GM12872 (cell line): Measurements from ENCODE around the gene ZBED2.

Experiments
- TF ChIP-seq, protein P1 (sequence below): IDR thresholded peaks from 3 replicates; pipeline ENCODE4 v1.5.1; 2011; ENCODE audit warnings: low read depth, mild to moderate bottlenecking, low read length, moderate library complexity; ENCODE audit not compliant: insufficient read depth

The ZBED2 gene

DNA sequence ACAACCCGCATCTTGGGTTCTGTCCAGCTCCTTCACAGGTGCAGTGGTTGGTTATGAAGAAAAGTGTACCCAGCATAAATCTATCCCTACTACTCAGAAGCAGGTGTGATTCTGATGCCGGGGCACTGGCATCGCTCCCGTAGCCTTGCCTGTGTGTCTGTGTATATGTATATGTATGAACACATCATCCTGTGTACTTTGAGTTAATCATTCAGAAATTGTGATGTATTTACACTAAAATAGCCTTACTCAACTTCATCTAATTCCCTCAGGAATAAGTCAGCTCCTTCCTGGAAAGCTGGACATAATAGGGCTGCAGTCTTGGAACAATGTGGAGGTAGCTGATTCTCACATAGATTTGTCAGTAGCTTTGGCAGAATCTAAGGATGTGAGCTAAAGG lies 6.7 kb upstream of the ZBED2 start:
- TF ChIP-seq, protein P1, sequence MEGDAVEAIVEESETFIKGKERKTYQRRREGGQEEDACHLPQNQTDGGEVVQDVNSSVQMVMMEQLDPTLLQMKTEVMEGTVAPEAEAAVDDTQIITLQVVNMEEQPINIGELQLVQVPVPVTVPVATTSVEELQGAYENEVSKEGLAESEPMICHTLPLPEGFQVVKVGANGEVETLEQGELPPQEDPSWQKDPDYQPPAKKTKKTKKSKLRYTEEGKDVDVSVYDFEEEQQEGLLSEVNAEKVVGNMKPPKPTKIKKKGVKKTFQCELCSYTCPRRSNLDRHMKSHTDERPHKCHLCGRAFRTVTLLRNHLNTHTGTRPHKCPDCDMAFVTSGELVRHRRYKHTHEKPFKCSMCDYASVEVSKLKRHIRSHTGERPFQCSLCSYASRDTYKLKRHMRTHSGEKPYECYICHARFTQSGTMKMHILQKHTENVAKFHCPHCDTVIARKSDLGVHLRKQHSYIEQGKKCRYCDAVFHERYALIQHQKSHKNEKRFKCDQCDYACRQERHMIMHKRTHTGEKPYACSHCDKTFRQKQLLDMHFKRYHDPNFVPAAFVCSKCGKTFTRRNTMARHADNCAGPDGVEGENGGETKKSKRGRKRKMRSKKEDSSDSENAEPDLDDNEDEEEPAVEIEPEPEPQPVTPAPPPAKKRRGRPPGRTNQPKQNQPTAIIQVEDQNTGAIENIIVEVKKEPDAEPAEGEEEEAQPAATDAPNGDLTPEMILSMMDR = no peak

DNA sequence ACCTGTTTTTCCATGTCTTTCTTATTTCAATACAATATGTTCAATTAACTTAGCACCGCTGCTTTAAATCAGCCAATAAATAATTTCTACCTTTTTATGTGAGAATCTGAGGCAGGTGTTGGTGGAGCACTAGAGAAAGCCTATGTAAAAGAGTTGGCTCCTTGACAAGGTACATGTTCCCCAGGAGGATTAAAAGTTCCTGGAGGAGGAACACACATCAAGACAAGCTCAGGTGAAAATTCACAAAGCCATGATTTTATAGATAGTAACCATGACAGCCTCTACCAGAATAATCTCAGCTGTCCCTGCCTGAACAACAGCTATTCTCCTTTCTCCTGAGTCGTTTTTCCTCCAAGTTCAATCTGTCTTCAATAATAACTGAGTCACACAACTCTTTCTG lies 3.4 kb upstream of the ZBED2 start:
- TF ChIP-seq, protein P1 = no peak

DNA sequence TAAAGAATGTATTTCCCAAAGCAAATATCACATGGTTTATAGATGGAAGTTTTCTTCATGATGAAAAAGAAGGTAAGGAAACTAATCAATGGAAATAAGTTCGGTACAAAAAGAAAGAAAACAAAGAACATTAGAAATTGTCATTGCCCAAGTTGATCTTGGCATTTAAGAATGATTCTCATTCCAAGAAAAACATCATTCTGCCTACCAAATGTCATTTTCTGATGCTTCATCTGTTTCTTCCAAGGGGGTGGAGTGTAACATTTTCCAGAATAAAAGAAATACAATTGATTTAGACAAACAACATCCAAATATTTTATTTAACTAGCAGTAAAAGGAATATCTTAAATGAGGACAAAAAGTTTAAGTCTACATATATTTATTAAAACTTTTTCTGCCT lies 3.0 kb upstream of the ZBED2 start:
- TF ChIP-seq, protein P1 = no peak

DNA sequence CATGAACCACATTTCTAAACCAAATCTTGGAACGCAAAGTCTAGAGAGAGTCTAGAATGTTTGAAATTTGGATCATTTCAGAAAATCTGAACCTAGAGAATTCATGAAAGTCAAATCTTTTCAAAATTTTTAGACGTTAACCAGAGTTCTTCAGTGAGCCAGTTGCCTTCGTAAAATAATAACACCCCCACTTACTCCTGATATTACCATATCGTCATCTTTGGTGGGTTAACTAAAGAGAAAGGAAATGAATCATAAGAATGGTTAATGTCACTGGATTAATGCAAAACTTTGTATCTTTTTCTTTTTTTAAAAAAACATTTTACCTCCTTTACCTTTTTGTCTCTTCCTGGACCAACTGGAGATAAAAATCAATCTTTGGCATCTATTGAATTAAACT lies 1.2 kb upstream of the ZBED2 start:
- TF ChIP-seq, protein P1 = no peak

DNA sequence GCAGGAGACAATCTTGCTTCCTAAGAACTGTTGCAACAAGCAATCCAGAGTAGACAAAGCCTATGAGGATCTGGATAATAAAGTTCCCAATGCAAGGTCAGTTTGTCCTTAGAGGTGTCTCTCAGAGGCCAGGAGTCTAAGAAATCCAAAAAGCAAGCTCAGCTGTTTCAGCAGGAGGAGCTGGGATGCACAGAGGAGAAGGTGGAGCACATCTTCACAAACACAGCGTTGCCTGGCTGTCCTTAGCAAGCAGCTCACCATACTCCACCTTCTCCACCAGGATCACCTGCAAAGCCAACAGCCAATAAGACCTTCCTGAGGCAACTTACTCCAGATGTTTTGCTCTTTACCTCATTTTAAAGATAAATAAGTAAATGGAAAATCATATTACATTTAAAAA lies 365 bp downstream of the ZBED2 start:
- TF ChIP-seq, protein P1 = no peak

DNA sequence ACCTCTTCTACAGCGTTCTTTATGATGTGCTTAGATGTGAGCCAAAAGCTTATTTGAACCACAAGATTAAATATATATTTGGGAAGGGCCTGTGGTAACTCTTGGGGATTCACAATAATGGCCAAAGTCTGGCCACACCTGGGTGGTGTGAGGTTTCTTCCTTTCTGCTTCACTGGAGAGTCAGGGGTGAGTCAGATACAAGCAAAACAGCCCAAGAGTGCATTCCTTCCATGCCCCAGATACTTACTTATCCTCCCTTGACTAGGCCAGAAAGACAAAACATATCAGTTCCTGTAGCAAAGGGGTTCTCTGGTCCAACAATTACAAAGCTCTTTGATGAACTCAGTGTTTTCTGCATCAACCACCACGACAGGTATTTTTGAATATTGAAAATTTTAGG lies 941 bp downstream of the ZBED2 start:
- TF ChIP-seq, protein P1 = no peak

DNA sequence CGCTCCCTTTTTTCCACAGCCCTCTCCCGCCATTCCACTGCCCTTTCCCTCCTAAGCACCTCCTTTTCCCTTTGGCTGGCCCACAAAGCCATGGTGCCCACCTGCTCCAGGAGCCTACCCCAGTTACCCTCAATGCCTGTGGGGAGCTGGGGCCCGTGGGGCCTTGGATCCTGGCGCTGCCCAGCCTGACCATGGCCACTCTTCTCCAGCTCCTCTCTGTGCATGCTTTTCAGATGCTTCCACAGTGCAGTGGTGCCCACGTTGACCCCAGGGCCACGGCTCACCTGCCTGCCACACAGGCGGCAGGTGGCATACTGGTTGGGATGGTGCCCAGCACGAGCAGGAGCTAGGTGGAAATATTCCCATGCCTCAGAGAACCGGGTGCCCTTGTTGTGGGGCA lies 1.5 kb downstream of the ZBED2 start:
- TF ChIP-seq, protein P1 = no peak

DNA sequence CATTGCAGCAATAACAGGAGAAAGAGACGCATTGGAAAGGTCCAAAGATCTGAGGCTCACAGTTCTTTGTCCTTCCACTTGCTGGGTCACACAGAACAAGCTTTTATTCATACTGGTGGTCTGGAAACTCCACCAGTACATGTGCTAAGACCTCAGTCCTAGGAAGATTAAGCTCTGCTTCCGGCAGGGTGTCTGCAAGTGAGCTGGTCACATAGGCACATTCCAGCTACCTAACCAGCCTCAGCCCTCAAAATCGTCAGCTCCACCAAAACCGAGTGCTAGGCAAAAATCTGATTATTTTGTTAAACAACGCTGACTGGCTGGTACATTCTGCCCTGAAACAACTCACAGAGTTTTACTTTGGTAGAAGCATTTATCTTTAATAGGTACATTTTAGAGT lies 2.2 kb downstream of the ZBED2 start:
- TF ChIP-seq, protein P1 = no peak
